HTR-8/SVneo (cell line): Measurements from ENCODE around the gene HACE1.
"Not testable (repeated sequence)": the region's sequence is repeated elsewhere in the genome, so short reads cannot be mapped to it uniquely, and the experiment has no call there.

ENCODE experiments used
- DNase-seq: peaks from one replicate; pipeline ENCODE4 v3.0.0; 2011; ENCODE audit warnings: low spot score, mixed read lengths; ENCODE audit not compliant: insufficient read length
- FAIRE-seq: peaks from 2 replicates; lab custom pipeline; 2011; peaks lifted over from hg19 to GRCh38; lab: Jason Lieb, UNC

The HACE1 gene

DNA sequence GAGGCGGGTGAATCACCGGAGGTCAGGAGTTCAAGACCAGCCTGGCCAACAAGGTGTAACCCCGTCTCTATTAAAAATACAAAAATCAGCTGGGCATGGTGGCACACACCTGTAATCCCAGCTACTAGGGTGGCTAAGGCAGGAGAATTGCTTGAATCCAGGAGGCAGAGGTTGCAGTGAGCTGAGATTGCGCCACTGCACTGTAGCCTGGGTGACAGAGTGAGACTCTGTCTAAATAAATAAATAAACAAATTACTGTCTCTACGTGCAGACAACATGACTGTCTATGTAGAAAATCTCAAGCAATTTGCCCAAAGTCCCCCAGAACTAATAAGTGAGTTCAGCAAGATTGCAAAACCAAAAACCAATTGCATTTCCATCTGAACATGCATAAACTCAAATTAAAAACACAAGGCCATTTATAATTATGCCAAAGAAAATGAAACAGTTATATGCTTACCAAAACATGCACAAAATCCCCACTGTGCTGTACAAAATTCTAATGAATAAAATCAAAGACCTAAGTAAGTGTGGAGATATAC is 23.2 kb downstream of the HACE1 start:
- FAIRE-seq, DNase-seq: not testable (repeated sequence)

DNA sequence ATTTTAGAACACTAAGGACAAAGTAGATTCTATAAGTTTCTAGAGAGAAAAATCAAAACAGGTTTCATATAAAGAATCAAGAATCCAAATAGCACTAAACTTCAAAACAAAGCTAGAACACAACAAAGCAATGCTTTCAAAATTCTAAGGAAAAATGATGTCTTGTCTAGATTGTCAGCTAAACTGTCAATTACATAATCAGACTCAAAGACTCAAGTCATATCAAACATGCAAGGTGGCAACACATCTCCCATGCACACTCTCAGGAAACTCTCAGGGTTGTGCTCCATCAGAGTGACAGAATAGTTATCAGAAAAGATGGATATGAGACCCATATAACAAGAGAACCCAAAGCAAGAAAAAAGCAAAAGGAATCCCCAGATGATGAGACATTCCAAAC is 23.9 kb downstream of the HACE1 start:
- FAIRE-seq: no peak
- no peak for DNase-seq

DNA sequence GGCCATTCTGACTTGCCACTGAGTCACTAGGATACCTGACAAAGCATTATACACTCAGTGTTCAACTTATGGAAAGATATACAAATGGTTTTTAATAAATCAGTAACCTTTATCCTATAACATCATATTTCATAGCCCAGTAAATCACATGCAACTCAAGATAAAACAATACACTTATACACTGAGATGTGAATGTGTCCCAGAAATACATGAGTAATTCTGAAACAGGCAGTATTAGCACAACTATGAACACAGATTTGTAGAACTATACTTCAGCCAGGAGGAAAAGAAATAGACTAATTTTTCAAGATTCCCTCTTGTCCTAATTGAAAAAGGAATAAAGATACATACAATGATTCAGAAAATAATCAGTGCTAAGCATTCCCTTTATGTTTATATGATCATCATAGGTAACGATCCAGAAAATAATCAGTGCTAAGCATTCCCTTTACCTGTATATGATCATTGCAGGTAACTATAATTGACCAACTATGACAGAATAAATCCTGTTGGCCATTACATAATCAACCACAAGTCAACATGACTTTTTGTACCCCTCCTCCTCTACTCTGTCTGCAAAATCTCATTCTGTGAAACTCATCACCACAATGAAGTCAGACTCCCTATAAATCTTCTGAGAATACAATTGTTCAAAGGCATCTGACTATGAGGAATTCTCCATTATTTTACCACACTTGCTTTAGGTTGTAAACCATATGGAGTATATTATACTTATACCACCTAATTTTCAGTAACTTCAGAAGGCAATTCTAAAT is 30.3 kb downstream of the HACE1 start:
- FAIRE-seq (no peak), DNase-seq (no peak)

DNA sequence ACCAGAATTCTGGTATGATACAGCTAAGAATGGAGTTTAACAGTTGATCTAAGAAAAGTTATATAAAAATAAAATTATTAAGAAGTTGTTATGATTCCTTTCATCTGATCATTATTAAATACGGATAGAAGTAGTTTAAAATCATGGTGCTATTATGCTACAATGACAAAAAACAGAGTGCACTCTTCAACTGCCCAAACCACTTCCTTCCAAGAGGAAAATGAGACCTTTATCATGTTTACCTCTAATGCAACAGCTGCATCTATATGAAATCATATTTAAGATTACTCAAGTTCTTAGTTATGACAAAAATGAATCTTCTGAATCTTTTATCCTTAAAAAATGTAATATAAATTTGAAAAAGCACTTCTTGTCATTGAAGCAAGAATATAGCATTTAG is 31.2 kb downstream of the HACE1 start:
- FAIRE-seq: no peak

DNA sequence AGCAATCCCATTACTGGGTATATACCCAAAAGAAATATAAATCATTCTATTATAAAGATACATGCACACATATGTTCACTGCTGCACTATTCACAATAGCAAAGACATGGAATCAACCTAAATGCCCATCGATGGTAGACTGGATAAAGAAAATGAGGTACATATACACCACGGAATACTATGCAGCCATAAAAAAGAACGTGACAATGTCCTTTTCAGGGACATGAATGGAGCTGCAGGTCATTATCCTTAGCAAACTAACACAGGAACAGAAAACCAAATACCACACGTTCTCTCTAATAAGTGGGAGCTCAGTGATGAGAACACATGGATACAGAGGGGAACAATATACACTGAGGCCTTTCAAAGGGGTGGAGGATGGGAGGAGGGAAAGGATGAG is 38.9 kb downstream of the HACE1 start:
- not testable (repeated sequence) for FAIRE-seq

More for the DNA sequence above, 31.2 kb downstream of the HACE1 start:
- no peak for DNase-seq

DNA sequence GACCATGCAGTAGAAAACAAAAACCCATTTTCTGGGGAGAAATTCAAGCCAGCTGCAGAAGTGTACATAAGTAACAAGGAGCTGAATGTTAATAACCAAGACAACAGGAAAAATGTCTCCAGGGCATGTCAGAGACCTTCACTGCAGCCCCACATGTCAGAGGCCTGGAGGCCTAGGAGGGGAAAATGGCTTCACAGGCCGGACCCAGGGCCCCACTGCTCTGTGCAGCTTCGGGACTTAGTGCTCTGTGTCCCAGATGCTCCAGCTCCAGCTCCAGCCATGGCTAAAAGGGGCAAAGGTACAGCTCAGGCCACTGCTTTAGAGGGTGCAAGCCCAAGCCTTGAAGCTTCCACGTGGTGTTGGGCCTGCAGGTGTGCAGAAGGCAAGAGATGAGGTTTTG is 43.6 kb downstream of the HACE1 start:
- DNase-seq (no peak), FAIRE-seq (no peak)

More for the DNA sequence above, 38.9 kb downstream of the HACE1 start:
- not testable (repeated sequence) for DNase-seq

DNA sequence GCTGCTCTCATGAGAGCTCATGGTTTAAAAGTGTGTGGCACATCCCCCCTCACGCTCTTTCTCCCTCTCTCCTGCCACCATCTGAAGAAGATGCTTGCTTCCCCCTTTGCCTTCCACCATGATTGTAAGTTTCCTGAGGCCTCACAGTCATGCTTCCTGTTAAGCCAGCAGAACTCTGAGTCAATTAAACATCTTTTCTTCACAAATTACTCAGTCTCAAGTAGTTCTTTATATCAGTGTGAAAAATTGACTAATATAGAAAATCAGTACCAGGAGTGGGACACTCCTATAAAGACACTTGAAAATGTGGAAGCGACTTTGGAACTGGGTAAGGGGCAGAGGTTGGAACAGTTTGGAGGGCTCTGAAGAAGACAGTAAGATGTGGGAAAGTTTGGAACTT is 45.0 kb downstream of the HACE1 start:
- DNase-seq (no peak), FAIRE-seq (no peak)

DNA sequence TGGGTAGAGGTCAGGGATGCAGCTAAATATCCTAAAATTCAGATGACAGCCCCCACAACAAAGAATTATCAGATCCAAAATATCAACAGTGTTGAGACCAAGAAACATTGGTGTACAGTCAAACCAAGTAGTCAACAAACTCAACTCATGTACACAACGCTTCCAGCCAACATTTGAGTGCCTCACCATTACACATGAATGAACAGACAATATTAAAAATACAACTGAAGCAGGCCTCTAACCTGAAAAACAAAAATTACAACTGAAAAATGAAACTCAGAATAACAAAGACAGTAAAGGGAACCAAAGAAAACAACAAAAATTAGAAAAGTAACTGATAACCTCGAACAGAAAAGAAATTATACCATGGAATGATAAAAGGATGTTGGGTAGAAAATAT is 46.2 kb downstream of the HACE1 start:
- no peak for DNase-seq
- no peak for FAIRE-seq

DNA sequence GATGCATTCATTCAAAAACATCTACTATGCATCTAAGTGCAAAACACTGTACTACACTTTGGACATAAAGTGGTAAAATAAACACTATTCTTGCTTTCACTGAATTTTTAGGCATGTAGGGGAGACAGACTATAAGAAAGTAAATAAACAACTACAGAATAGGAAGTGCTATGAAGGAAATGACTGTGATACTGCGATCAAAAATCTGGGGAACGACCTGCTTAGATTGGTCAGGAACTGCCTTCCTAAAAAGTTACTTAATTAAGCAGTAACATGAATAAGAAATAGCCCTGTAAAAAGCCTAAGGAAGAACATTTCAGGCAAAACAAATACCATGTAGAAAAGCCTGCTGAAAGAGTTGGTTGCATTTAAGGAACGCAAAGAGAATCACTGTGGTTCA is 50.6 kb downstream of the HACE1 start:
- FAIRE-seq: no peak

DNA sequence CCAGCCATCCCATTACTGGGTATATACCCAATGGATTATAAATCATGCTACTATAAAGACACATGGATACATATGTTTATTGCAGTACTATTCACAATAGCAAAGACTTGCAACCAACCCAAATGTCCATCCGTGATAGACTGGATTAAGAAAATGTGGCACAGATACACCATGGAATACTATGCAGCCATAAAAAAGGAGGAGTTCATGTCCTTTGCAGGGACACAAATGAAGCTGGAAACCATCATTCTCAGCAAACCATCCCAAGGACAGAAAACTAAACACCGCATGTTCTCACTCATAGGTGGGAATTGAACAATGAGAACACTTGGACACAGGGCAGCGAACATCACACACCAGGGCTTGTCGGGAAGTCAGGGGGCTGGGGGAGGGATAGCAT is 54.4 kb downstream of the HACE1 start:
- not testable (repeated sequence) for DNase-seq, FAIRE-seq

More for the DNA sequence above, 50.6 kb downstream of the HACE1 start:
- DNase-seq: no peak

DNA sequence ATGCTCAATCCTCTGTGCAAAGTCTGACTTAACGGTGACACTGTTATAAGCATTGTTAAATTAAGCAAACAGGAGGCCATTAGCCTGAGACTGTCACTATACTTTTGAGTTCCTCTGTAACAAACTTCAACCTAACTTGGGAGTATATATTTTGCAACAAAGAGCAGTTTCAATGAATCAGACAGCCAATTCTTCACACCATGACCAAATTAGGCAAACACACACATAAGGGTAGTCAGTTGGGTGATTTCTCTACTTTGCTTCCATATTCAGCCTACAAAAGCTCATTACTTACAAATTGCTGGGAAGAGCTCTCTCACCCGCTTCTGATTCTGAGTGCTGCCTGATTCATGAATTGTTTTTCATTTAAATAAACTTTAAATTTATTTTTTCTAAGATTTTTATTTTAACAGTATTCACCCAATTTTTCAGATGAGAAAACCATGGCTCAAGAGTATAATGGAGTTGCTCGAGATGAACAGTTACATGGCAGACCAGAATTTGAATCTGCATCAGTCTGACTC is 60.5 kb downstream of the HACE1 start:
- FAIRE-seq (no peak), DNase-seq (no peak)

DNA sequence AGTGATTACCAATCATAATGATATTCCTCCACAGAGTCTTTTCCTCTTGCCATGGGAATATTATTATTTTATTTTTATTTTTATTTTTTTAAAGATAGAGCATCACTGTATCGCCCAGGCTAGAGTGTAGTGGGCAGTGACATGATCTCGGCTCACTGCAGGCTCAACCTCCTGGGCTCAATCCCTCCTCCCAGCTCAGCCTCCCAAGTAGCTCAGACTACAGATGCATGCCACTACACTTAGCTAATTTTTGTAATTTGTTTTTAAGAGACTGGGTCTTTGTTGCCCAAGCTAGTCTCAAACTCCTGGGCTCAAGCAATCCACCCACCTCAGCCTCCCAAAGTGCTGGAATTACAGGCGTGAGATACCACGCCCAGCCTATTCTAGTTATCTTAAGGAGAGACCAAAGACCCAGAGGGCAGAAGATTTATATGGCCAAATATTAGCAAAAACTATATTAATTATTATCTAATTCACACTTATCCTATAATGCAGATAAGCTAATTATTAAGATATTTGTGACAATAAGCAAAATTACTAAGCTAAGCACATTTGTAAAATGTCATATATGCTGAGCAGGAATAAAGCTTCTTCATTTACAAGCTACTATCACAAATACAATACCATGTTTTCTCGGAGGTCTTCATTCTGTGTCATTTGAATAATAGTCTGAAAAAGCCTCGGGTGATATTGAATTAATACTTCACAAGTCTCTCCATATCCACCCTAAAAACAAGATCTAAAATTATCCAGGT is 63.5 kb downstream of the HACE1 start:
- no peak for FAIRE-seq
- no peak for DNase-seq

DNA sequence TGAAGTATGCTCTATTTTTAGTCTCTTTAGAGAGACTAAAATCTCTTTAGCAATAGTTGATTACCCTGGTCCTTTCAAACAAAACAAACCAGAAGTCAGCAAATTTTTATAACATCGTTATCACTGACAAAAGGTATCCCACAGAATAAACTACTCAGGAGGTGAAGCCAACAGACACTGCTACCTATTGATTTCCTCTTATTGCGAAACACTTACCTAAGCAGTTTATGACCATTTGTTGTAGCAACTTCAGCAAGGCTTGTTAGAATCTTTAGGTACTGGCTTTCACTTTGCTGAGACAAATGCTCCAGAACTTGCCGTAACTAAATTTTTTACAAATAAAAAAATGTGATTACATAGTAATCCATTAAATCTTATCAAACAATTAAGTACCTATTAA is 64.4 kb downstream of the HACE1 start:
- no peak for DNase-seq
- FAIRE-seq: no peak

DNA sequence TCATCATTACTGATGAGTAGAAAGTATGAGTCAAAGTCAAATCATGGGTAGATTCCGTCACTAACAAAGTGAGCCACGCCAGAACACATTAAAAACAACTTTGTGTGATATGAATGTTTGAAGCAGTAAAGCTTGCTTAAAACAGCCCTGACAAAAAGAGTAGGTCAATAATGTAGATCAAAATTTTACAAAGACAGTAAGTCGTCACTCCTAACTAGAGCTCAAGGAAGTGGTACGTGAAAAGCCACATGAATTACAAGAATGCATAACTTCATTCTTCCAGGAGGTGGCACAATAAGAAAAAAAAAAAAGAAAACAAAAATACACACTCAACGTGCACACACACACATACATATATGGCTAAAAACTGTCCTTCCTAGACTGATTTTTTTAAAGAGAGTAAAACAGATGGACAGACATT is 69.9 kb downstream of the HACE1 start:
- DNase-seq: peak; percentile 32
- FAIRE-seq: no peak

DNA sequence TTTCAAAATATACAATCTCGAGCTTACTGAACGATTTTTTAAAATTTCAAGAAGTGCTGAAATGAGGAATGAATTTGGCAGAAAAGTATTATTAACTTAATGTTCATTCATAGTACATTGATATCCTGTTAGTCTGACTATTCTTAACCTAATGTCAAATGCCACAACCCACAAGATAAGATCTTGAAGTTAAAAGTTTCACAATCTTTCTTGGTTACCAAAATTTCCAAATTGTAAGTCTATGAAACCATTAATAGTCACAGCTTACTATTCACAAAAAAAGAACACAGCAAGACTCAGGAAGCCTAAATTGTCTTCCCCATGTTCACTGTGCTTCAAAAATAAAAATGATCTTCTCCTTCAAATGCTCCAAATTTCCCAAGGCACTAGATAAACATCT is 71.3 kb downstream of the HACE1 start:
- no peak for FAIRE-seq
- DNase-seq: no peak

DNA sequence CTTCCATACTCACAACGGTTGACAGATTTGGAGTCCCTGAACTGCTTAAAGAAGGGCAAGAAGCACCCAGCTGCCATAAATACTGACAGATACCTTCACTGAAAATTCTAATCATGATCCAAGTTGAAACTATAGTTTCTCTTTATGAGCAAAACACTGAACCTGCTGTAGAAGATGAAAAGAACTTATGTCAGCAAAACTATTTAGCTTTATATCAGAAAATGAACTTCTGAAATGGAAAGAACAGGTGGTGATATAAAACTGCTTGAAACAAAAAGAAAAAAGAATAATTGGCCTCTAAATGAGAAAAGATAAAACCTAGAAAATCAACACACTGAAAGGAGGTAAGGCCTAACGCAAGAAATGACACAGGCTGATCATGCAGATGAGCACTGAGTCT is 72.4 kb downstream of the HACE1 start:
- FAIRE-seq: no peak
- no peak for DNase-seq

DNA sequence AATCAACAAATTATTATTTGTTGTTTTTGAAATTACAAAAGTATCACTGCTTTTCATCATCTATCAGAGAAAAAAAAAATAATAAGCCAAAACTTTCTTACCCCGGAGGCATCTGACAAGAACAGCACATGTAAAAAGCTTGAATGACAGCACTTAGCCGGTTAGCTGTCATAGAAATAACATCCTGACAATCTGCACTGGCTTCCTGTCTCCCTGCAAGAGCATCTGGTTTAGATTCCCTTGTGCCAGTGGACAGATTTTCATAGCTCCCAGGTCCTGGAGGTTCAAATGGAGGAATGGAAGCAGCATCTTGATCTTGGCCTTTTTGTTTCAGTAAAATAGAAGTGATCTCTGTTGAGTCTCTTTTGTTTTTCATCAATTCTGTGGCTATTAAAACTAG is 74.8 kb downstream of the HACE1 start:
- DNase-seq (peak; percentile 10), FAIRE-seq (no peak)

DNA sequence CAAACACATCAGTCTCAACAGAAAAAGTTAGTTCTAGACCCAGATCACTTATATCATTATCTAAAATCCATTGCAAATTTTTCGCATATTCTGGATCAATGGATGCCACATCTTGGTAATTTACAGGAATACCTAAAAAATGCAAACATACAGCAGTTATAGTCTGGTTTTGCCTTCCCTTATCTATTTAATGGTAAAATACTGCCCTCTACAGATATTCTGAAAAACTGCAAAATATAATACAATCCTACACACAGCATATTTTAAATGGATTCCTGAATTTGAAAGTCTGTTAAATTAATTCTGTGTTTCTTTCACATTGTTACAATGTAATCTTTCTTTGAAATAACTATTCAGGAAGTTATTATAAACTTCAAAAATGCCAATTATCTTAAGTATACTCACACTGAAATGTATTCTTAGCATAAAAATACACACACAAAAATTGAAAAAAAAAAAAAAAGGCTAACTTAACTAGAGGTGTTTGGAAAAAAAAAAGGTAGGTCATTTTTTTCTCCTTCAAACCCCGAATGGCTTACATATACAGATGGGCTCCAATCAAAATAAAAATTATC is 88.4 kb downstream of the HACE1 start:
- FAIRE-seq (no peak), DNase-seq (peak; percentile 17)

DNA sequence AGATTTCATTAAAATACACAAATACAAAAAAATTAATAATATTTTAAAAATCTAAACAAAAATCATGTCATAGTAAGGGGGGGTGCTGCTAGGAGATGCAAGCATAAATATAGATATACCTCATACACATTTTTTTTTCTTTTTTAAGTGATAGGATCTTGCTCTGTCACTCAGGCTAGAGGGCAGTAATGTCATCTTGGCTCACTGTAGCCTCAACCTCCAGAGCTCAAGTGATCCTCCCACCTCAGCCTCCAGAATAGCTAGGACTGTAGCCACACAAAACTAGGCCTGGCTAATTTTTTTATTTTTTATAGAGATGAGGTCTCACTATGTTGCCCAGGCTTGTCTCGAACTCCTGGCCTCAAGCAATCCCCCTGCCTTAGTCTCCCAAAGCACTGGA is 90.8 kb downstream of the HACE1 start:
- FAIRE-seq (no peak), DNase-seq (no peak)

DNA sequence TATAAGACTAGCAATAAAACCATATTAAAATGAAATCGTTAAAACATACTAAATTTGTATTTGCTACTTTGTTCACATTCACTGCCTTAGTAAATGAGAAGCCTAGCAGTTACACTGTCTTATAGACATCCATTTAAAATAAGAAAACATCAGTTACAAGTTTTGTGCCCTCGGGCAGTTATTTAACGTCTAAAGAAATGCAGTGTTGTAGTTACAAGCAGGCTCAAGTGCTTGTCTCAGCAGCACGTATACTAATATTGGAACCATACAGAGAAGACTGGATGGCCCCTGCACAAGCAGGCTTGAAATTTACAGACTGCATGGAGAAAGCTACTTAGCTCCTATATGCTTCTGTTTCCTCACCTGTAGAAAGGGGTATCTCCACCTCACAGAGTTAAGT is 93.1 kb downstream of the HACE1 start:
- DNase-seq (no peak), FAIRE-seq (no peak)
